H9 (cell line): ENCODE data around the gene S100A8. TPM values are rescaled to one million over a fixed set of nuclear protein-coding genes. Genes with fewer than 3 reads are reported as not detected.

Experiments used
- DNase-seq: peaks from one replicate; pipeline ENCODE4 v3.0.0-alpha.2; 2017
- H2AFZ ChIP-seq: one replicate; pipeline ENCODE4 v1.6.1; 2013; ENCODE audit warnings: mild to moderate bottlenecking, low read length, control low read depth, moderate library complexity
- H2AK5ac ChIP-seq: 2 replicates; pipeline ENCODE4 v1.6.1; 2013; ENCODE audit warnings: low read length, control low read depth, mixed read lengths; ENCODE audit not compliant: insufficient read length
- H2BK120ac ChIP-seq: one replicate; pipeline ENCODE4 v1.6.1; 2013; ENCODE audit warnings: low read depth, mild to moderate bottlenecking, low read length, control low read depth, inconsistent platforms; ENCODE audit not compliant: poor library complexity, severe bottlenecking
- H2BK12ac ChIP-seq: 2 replicates; pipeline ENCODE4 v1.6.1; 2013; ENCODE audit warnings: low read length, control low read depth, mixed read lengths, low read depth; ENCODE audit not compliant: insufficient read length
- H2BK15ac ChIP-seq: 2 replicates; pipeline ENCODE4 v1.6.1; 2013; ENCODE audit warnings: low read depth, low read length, control low read depth
- H2BK20ac ChIP-seq: one replicate; pipeline ENCODE4 v1.6.1; 2013; ENCODE audit warnings: low read depth, mild to moderate bottlenecking, low read length, control low read depth, inconsistent platforms; ENCODE audit not compliant: poor library complexity, severe bottlenecking
- H2BK5ac ChIP-seq: 2 replicates; pipeline ENCODE4 v1.6.1; 2013; ENCODE audit warnings: low read length, control low read depth, mixed read lengths; ENCODE audit not compliant: insufficient read length
- H3K14ac ChIP-seq: 2 replicates; pipeline ENCODE4 v1.6.1; 2013; ENCODE audit warnings: low read length, control low read depth; ENCODE audit not compliant: insufficient read depth
- H3K18ac ChIP-seq: 2 replicates; pipeline ENCODE4 v1.6.1; 2013; ENCODE audit warnings: low read depth, mild to moderate bottlenecking, mixed read lengths, low read length, control low read depth; ENCODE audit not compliant: insufficient read length
- H3K23ac ChIP-seq: 2 replicates; pipeline ENCODE4 v1.6.1; 2013; ENCODE audit warnings: low read length, control low read depth, mixed read lengths, low read depth; ENCODE audit not compliant: insufficient read length
- H3K23me2 ChIP-seq: 2 replicates; pipeline ENCODE4 v1.6.1; 2013; ENCODE audit warnings: low read depth, mild to moderate bottlenecking, mixed read lengths, low read length, control low read depth; ENCODE audit not compliant: insufficient read length, poor library complexity, severe bottlenecking
- H3K27ac ChIP-seq: 2 replicates; pipeline ENCODE4 v1.5.1; 2013; ENCODE audit warnings: low read length, control low read depth, mixed read lengths, low read depth; ENCODE audit not compliant: insufficient read length
- H3K27me3 ChIP-seq: 2 replicates; pipeline ENCODE4 v1.6.1; 2013; ENCODE audit warnings: low read length, control low read depth, inconsistent platforms; ENCODE audit not compliant: insufficient read depth
- H3K4ac ChIP-seq: 2 replicates; pipeline ENCODE4 v1.6.1; 2013; ENCODE audit warnings: low read depth, mild to moderate bottlenecking, control low read depth, inconsistent platforms, low read length, moderate library complexity
- H3K4me1 ChIP-seq: 2 replicates; pipeline ENCODE4 v1.6.1; 2013; ENCODE audit warnings: low read length, control low read depth, inconsistent platforms; ENCODE audit not compliant: insufficient read depth
- H3K4me2 ChIP-seq: 2 replicates; pipeline ENCODE4 v1.6.1; 2013; ENCODE audit warnings: low read length, control low read depth, mixed read lengths; ENCODE audit not compliant: insufficient read length, insufficient read depth
- H3K56ac ChIP-seq: 2 replicates; pipeline ENCODE4 v1.6.1; 2013; ENCODE audit warnings: low read depth, mild to moderate bottlenecking, mixed read lengths, low read length, control low read depth; ENCODE audit not compliant: insufficient read length
- H3K79me1 ChIP-seq: 2 replicates; pipeline ENCODE4 v1.6.1; 2013; ENCODE audit warnings: low read depth, mild to moderate bottlenecking, moderate library complexity, low read length, control low read depth, inconsistent platforms; ENCODE audit not compliant: insufficient read depth, poor library complexity, severe bottlenecking
- H3K79me2 ChIP-seq: 2 replicates; pipeline ENCODE4 v1.6.1; 2013; ENCODE audit warnings: low read length, control low read depth, inconsistent platforms; ENCODE audit not compliant: insufficient read depth
- H3K9ac ChIP-seq: 2 replicates; pipeline ENCODE4 v1.6.1; 2013; ENCODE audit warnings: low read length, control low read depth, mixed read lengths; ENCODE audit not compliant: insufficient read length; ENCODE audit errors: extremely low read depth
- H3K9me3 ChIP-seq: one replicate; pipeline ENCODE4 v1.6.1; 2013; ENCODE audit warnings: low read depth, low read length, inconsistent platforms; ENCODE audit not compliant: control insufficient read depth
- H3T11ph ChIP-seq: one replicate; pipeline ENCODE4 v1.6.1; 2013; ENCODE audit warnings: mild to moderate bottlenecking, low read length, control low read depth, inconsistent platforms
- H4K20me1 ChIP-seq: one replicate; pipeline ENCODE4 v1.6.1; 2013; ENCODE audit not compliant: control insufficient read depth, insufficient read length, insufficient read depth
- H4K5ac ChIP-seq: 2 replicates; pipeline ENCODE4 v1.6.1; 2013; ENCODE audit warnings: low read depth, mild to moderate bottlenecking, mixed read lengths, low read length, control low read depth; ENCODE audit not compliant: insufficient read length
- H4K8ac ChIP-seq: replicated peaks from 2 replicates; pipeline ENCODE4 v1.6.1; 2013; ENCODE audit warnings: low read length, control low read depth, mixed read lengths, low read depth; ENCODE audit not compliant: insufficient read length
- H4K91ac ChIP-seq: 2 replicates; pipeline ENCODE4 v1.6.1; 2013; ENCODE audit warnings: low read depth, mild to moderate bottlenecking, moderate library complexity, mixed read lengths, low read length, control low read depth; ENCODE audit not compliant: insufficient read length
- H3K27ac Mint-ChIP-seq, 3 experiments: 2 replicates in 2 of 3; 3 replicates in 1 of 3; pipeline ENCODE4 v1.8.0; 2020 to 2021; ENCODE audit warnings: mixed read lengths in 3 of 3, mild to moderate bottlenecking in 1 of 3, moderate library complexity in 1 of 3
- H3K27me3 Mint-ChIP-seq: 2 replicates; pipeline ENCODE4 v1.8.0; 2021; ENCODE audit warnings: low read depth, mild to moderate bottlenecking, moderate library complexity, mixed read lengths
- H3K36me3 Mint-ChIP-seq, 3 experiments: 2 replicates in 2 of 3; 3 replicates in 1 of 3; pipeline ENCODE4 v1.8.0; 2020 to 2021; ENCODE audit warnings: low read depth in 3 of 3, mixed read lengths in 3 of 3; ENCODE audit not compliant: insufficient read depth in 1 of 3
- H3K4me1 Mint-ChIP-seq, 2 experiments: 2 replicates each; pipeline ENCODE4 v1.8.0; 2020; ENCODE audit warnings: mixed read lengths in 2 of 2
- H3K4me3 Mint-ChIP-seq, 2 experiments: 2 replicates in 1 of 2; 3 replicates in 1 of 2; pipeline ENCODE4 v1.8.0; 2020 to 2021; ENCODE audit warnings: mild to moderate bottlenecking in 2 of 2, mixed read lengths in 2 of 2, moderate library complexity in 1 of 2
- H3K9me3 Mint-ChIP-seq, 2 experiments: 2 replicates in 1 of 2; 3 replicates in 1 of 2; pipeline ENCODE4 v1.8.0; 2020; ENCODE audit warnings: mild to moderate bottlenecking in 2 of 2, mixed read lengths in 2 of 2, moderate library complexity in 1 of 2
- WGBS: extraction: QIAGEN DNeasy Blood & Tissue Kit; methylation state at CpG from one replicate; pipeline ENCODE4 v1.1.7; 2013; ENCODE audit warnings: missing lambda C conversion rate, low lambda C conversion rate, mixed read lengths; ENCODE audit not compliant: insufficient read length; ENCODE audit errors: extremely low coverage; 5-methylcytosine and 5-hydroxymethylcytosine counted together
- total RNA-seq: library from RNA; stranded (reverse); gene quantifications from 2 replicates; pipeline ENCODE4 v1.2.1, GENCODE V29; 2021
- TF ChIP-seq, protein P1 (sequence below): fragments of 200-600 bp; sonication (generic); conservative IDR thresholded peaks from 3 replicates; pipeline ENCODE4 v1.8.0; 2021; ENCODE audit warnings: antibody characterized with exemption, mild to moderate bottlenecking

Gene S100A8
- total RNA-seq, 1 experiment from 2014 or later, result not detected

DNA sequence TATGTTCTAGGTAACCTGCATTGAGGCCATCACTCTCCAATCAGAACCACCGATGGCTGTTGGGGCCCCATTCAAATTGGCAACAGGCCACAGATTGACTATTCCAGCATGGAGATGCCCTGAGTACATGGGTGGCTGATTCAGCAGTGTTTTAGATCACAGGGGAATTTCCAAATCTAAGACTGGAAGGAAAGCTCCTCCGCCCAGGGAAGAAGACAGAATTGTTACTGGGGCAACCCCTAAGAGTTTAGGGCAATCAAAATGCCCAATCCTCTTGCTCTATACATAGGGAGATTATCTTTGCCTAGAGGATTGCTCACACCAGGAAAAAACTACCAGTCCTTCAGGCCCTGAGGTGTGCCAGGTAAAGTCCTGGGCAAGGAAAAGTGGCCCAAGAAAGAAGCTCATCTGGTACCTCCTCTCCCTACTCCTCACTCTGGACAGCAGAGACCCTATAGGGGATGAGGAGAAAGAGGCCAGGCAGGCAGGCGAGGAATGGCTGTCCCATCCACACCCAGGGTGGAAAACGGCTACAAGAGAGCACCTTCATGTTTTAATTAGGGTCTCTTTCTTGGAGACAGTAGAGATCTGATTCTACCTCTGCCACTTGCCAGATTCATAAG lies 5.8 kb downstream of the S100A8 start:
- no CpG with 5 or more reads among the region's 4 CpGs for WGBS
- Histone ChIP-seq H3K4ac (no peak overlapping the region), H2BK20ac (no peak overlapping the region), H3K9ac (no peak overlapping the region), H3K18ac (no peak overlapping the region), H3K79me2 (no peaks in the 10 kb centered on the region), H2BK120ac (no peak overlapping the region), H3K23me2 (no peaks in the 10 kb centered on the region), H2AK5ac (no peak overlapping the region), H2BK12ac (no peak overlapping the region), H3K23ac (no peak overlapping the region), H3K14ac (no peak overlapping the region; the same call in 1 of the 2 replicates), H4K5ac (no peak overlapping the region), H2BK5ac (no peak overlapping the region), H3K27ac (no peak overlapping the region), H3K4me1 (no peaks in the 10 kb centered on the region), H3K56ac (no peak overlapping the region), H4K8ac (no peak overlapping the region), H3K79me1 (no peaks in the 10 kb centered on the region), H2BK15ac (no peak overlapping the region), H3T11ph (no peak overlapping the region), H4K91ac (no peak overlapping the region), H3K27me3 (no peaks in the 10 kb centered on the region), H3K4me2 (no peak overlapping the region), H3K9me3 (no peaks in the 10 kb centered on the region), H2AFZ (no peak overlapping the region), H4K20me1 (no peaks in the 10 kb centered on the region)
- H3K9me3 Mint-ChIP-seq, result peaks cover 3 to 14% of the 10 kb centered on the region in 2 experiments; a peak in 3 of 5 replicates
- H3K4me1 Mint-ChIP-seq, result no peaks in the 10 kb centered on the region
- H3K27me3 Mint-ChIP-seq, result peaks cover 15% of the 10 kb centered on the region
- TF ChIP-seq, protein P1, sequence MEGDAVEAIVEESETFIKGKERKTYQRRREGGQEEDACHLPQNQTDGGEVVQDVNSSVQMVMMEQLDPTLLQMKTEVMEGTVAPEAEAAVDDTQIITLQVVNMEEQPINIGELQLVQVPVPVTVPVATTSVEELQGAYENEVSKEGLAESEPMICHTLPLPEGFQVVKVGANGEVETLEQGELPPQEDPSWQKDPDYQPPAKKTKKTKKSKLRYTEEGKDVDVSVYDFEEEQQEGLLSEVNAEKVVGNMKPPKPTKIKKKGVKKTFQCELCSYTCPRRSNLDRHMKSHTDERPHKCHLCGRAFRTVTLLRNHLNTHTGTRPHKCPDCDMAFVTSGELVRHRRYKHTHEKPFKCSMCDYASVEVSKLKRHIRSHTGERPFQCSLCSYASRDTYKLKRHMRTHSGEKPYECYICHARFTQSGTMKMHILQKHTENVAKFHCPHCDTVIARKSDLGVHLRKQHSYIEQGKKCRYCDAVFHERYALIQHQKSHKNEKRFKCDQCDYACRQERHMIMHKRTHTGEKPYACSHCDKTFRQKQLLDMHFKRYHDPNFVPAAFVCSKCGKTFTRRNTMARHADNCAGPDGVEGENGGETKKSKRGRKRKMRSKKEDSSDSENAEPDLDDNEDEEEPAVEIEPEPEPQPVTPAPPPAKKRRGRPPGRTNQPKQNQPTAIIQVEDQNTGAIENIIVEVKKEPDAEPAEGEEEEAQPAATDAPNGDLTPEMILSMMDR, result no peak
- peak; percentile 5 for DNase-seq
- no peak overlapping the region for H3K4me3 Mint-ChIP-seq
- no peaks in the 10 kb centered on the region for H3K36me3 Mint-ChIP-seq
- no peak overlapping the region for H3K27ac Mint-ChIP-seq
